Heart right ventricle (tissue), 16 donors: Measurements from ENCODE around the gene COA8. TPM values are rescaled to one million over a fixed set of nuclear protein-coding genes. Genes with fewer than 3 reads are reported as not detected.
A peak's percentile ranks its signal among the peaks of the same experiment; 100 is the strongest.

Source experiments
- ATAC-seq, 8 donors: fragments of 200-7000 bp; cut with Tn5 transposase; one replicate each; pipeline ENCODE4 v1.9.1; 2020; ENCODE audit warnings: mild to moderate bottlenecking in 8 of 8, moderate library complexity in 8 of 8, moderate number of reproducible peaks in 1 of 8
- DNase-seq, 2 donors: peaks; one replicate each; pipeline ENCODE4 v3.0.0-alpha.2; 2020
- H3K27ac ChIP-seq, 10 donors: fragments of 200-600 bp; sonication (generic) in 2 of 10; one replicate each; pipeline versions ENCODE4 v1.5.0 to v1.8.0; 2020 to 2022; ENCODE audit warnings: mild to moderate bottlenecking in 3 of 10
- H3K27me3 ChIP-seq, 7 donors: fragments of 200-600 bp; one replicate each; pipeline ENCODE4 v1.8.0; 2021 to 2022; ENCODE audit warnings: mild to moderate bottlenecking in 2 of 7
- H3K36me3 ChIP-seq, 9 donors: fragments of 200-600 bp; sonication (generic) in 1 of 9; one replicate each; pipeline versions ENCODE4 v1.5.0 to v1.8.0; 2020 to 2022; ENCODE audit warnings: mild to moderate bottlenecking in 2 of 9
- H3K4me1 ChIP-seq, 9 donors: fragments of 200-600 bp; sonication (generic) in 1 of 9; one replicate each; pipeline versions ENCODE4 v1.5.0 to v1.8.0; 2020 to 2022; ENCODE audit warnings: mild to moderate bottlenecking in 4 of 9
- H3K4me3 ChIP-seq, 10 donors: fragments of 200-600 bp; sonication (generic) in 2 of 10; one replicate each; pipeline versions ENCODE4 v1.5.0 to v1.8.0; 2020 to 2022; ENCODE audit warnings: mild to moderate bottlenecking in 7 of 10, moderate library complexity in 2 of 10
- H3K9me3 ChIP-seq, 11 donors: fragments of 200-600 bp in 10 of 11; sonication (generic) in 2 of 11; one replicate each; pipeline versions ENCODE4 v1.5.0 to v1.8.0; 2013 to 2022; ENCODE audit warnings: mild to moderate bottlenecking in 2 of 11, control low read depth in 1 of 11, moderate library complexity in 1 of 11
- WGBS, 2 donors: extraction: QIAGEN DNeasy Blood & Tissue Kit; methylation state at CpG; one replicate each; pipeline ENCODE4 v1.1.7; 2013; ENCODE audit warnings: inconsistent platforms in 1 of 2; 5-methylcytosine and 5-hydroxymethylcytosine counted together
- intact Hi-C, 10 donors: fragments of 100-400 bp; cut with DNase I; formaldehyde crosslinking; loops; one replicate each; pipeline versions ENCODE4 v1.11.1 to v1.14.2; 2022
- polyA plus RNA-seq, 2 donors: library from polyadenylated mRNA; stranded (reverse); fragments of 200-250 nt; gene quantifications; one replicate each; pipeline ENCODE4 v1.2.3, GENCODE V29; 2013
- total RNA-seq, 10 donors: library from RNA; stranded (reverse); fragmentation: NEBNext Ultra II Directional in 3 of 10; extraction: Animal tissue kit (Norgen Biotek cat#: 25700) in 3 of 10; gene quantifications; one replicate each; pipeline versions ENCODE4 v1.2.1 to v1.2.4, GENCODE V29; 2021 to 2023
- TF ChIP-seq, protein P1 (sequence below), 9 donors: fragments of 200-600 bp; sonication (generic) in 2 of 9; IDR thresholded peaks; one replicate each; pipeline versions ENCODE4 v1.5.0 to v1.8.0; 2021 to 2022; ENCODE audit warnings: antibody characterized with exemption in 9 of 9, mild to moderate bottlenecking in 5 of 9, moderate library complexity in 1 of 9
- donor health status: Arrhythmogenic right ventricular cardiomyopathy.
- donor health status: ischemic (EF 13 %, LVEDD 7.1; RV severe dilation, severe dysfunction).
- donor health status: healthy with polysubstance abuse.
- donor health status: DM: no; HTN: yes; CAD: no.
- donor health status: DM: no; HTN: no; CAD: no.
- donor health status: ischemic (EF 25% LVEDD 6.9; RV normal size, moderate dysfunction).
- donor health status: ischemic (EF 25% LVEDD 5.7; RV mildly dilated, moderate dysfunction).
- donor health status: healthy.
- donor health status: DM: yes; HTN: yes; CAD: no.
- donor health status: Ischemic cardiomyopathy.
- donor health status: ischemic (EF 35%, LVEDD 5.7; RV mildly dilated, moderate dysfunction).
- donor health status: nonischemic (EF 11% LVEDD 7.7; RV severe dilation, severe dysfunction).
- donor health status: DM: yes; HTN: yes; CAD: no.
- donor health status: PGD.
- donor health status: ischemic (EF 29% LVEDD 5.4; RV normal size, mild dysfunction).
- donor health status: nonischemic (EF 23%, LVEDD 6.1; RV moderate dilation, normal function).

The COA8 gene
- total and polyA plus RNA-seq, 12 donors: 33.3 to 141 (median 43.8) TPM

DNA sequence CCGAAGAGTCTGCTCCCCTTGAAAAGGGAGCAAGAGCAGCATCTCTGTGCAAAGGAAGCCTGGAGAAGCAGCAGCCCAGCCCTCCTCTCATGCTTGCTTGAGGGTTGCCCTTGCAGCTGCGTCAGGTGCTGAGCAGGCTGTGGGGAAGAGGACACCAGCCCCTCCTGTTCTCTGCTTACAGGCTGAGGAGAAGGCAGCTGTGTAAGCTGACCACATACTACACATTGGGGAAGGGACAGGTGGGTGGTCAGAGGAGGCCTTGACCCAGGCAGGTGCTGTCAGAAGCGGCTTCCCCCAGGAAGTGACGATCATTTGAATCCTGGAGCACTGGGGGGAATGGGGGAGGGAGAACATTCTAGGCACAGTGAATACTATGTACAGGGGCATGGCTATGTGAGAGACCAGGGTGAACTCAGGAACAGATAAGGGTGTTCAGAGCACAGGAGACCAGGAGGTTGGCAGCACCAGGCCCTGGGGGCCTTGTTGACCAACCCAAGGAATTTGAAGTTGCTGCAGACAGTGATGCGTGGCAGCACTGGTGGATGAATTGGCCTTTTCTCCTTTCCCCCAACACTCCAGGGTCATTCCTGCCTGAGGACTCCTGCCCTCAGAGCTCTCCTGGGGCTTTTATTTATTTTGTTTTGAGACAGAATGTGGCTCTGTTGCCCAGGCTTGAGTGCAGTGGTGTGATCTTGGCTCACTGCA is 63.5 kb downstream of the COA8 start:
- ATAC-seq: no peak
- Histone ChIP-seq H3K27ac (peak overlapping the region in 2 of 10 donors; percentile 9 to 77), H3K36me3 (peaks cover 0 to 7% (median 0%) of the 10 kb centered on the region in 9 donors), H3K4me1 (peaks cover 13 to 54% (median 45%) of the 10 kb centered on the region in 9 donors), H3K27me3 (no peaks in the 10 kb centered on the region), H3K9me3 (no peaks in the 10 kb centered on the region), H3K4me3 (no peak overlapping the region)
- whole genome bisulfite sequencing, 2 donors: 83 to 90% methylated on average over 5 of the region's 5 CpGs
- no peak for DNase-seq
- intact Hi-C loops: loop anchor here in 3 of 10 donors (5.0 to 10.0 kb wide), 2 partner anchors 49 to 51 kb away; no protein-coding TSS in a partner anchor
- TF ChIP-seq, protein P1, sequence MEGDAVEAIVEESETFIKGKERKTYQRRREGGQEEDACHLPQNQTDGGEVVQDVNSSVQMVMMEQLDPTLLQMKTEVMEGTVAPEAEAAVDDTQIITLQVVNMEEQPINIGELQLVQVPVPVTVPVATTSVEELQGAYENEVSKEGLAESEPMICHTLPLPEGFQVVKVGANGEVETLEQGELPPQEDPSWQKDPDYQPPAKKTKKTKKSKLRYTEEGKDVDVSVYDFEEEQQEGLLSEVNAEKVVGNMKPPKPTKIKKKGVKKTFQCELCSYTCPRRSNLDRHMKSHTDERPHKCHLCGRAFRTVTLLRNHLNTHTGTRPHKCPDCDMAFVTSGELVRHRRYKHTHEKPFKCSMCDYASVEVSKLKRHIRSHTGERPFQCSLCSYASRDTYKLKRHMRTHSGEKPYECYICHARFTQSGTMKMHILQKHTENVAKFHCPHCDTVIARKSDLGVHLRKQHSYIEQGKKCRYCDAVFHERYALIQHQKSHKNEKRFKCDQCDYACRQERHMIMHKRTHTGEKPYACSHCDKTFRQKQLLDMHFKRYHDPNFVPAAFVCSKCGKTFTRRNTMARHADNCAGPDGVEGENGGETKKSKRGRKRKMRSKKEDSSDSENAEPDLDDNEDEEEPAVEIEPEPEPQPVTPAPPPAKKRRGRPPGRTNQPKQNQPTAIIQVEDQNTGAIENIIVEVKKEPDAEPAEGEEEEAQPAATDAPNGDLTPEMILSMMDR (IDR thresholded peaks at IDR 0.05): no peak

DNA sequence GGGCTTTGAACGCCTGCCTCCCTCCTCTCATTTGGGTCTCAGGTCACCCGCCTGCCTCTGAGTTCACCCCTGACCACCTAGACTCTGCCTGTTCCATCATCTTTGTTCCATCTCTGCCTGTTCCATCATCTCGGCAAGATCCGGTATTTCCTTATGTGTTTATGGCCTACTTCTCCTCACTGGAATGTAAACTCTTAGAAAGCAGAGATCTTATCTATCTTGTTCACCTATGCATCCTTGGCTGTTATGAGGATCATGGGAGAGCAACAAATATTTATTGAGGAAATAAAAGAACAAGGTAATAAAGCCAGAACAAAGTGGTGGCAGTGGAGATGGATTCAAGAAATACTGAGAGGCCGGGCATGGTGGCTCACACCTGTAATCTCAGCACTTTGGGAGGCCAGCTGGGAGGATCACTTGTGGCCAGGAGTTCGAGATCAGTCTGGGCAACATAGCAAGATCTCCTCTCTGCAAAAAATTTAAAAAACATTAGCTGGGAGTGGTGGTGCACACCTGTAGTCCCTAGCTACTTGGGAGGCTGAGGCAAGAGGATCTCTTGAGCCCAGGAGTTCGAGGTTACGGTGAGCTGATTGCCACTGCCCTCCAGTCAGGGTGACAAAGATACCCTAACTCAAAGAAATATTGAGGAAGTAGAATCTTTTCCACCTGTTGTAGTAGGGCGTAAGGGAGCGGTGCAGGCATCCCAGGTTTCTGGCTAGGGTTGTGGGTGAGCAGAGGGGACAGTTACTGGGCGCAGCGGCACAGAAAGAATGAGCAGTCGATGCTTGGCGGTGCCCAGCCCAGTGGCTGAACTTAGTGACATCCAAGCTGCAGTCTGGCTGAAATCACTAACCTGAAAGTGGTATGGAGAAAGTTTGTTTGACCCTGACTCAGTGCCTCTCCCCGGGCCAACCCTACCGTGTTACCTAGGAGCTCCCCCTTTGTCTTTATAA is 64.6 kb downstream of the COA8 start:
- no peak for ATAC-seq
- peaks cover 13 to 64% (median 56%) of the 10 kb centered on the region in 9 donors for H3K4me1 ChIP-seq

DNA sequence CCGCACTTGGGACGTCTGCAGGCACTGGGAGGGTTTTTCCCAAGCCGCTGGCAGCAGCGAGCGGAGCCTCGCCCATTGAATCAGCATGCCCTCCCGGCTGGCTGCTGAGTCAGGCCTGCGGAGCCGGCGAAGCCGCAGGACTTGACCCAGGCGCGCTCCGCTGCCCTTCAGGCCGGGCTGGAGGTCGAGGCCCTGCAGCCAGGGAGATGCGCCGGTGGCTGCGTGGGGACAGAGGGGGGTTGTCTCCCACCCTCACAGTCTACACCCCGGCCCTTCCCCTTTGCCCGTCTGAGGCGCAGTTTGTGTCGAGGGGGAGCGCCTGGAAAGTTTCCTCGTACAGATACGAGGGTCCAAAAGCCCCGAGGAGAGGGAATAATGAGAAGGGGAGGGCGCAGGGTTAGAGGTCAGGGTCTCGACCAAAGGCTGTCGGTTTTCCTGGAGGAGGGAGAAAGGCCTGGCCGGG is 65.5 kb downstream of the COA8 start:
- Histone ChIP-seq H3K9me3 (no peaks in the 10 kb centered on the region), H3K27me3 (no peaks in the 10 kb centered on the region), H3K4me1 (peaks cover 13 to 73% (median 63%) of the 10 kb centered on the region in 9 donors), H3K4me3 (peak overlapping the region; percentile 69 to 100 (median 98)), H3K27ac (peak overlapping the region; percentile 87 to 100 (median 99)), H3K36me3 (peaks cover 0 to 25% (median 0%) of the 10 kb centered on the region in 9 donors)
- TF ChIP-seq, protein P1 (IDR thresholded peaks at IDR 0.05): no peak
- 6 to 11% methylated on average over 31 of the region's 31 CpGs for WGBS, 2 donors
- ATAC-seq: peak; percentile 31 to 72 (median 68)
- peak; percentile 65 to 83 for DNase-seq
- intact Hi-C loops: loop anchor here in 4 of 10 donors (2.0 to 10.0 kb wide), 3 partner anchors 51 to 57 kb away; no protein-coding TSS in a partner anchor

More for the DNA sequence above, 64.6 kb downstream of the COA8 start:
- intact Hi-C loops: loop anchor here in 4 of 10 donors (2.0 to 10.0 kb wide), 3 partner anchors 50 to 57 kb away; no protein-coding TSS in a partner anchor
- Histone ChIP-seq H3K9me3 (no peaks in the 10 kb centered on the region), H3K36me3 (peaks cover 0 to 17% (median 0%) of the 10 kb centered on the region in 9 donors), H3K27me3 (no peaks in the 10 kb centered on the region), H3K27ac (peak overlapping the region; percentile 87 to 100 (median 99)), H3K4me3 (peak overlapping the region in 2 of 10 donors; percentile 69 to 98)
- TF ChIP-seq, protein P1 (IDR thresholded peaks at IDR 0.05): no peak
- 94 to 96% methylated on average over 16 of the region's 16 CpGs for WGBS, 2 donors
- no peak for DNase-seq
